Right lobe of liver (tissue), 6 donors: Measurements from ENCODE around the gene FAP. TPM values are rescaled to one million over a fixed set of nuclear protein-coding genes. Genes with fewer than 3 reads are reported as not detected.

ENCODE experiments used
- ATAC-seq, 4 donors: fragments of 200-7000 bp; cut with Tn5 transposase; one replicate each; pipeline ENCODE4 v1.9.1; 2020; ENCODE audit warnings: mild to moderate bottlenecking in 4 of 4, moderate library complexity in 4 of 4
- DNase-seq, 3 donors: peaks; one replicate each; pipeline ENCODE4 v3.0.0-alpha.2; 2020
- H3K27ac ChIP-seq, 3 donors: fragments of 200-600 bp; one replicate each; pipeline ENCODE4 v1.8.0; 2022
- H3K27me3 ChIP-seq, 2 donors: fragments of 200-600 bp; one replicate each; pipeline ENCODE4 v1.8.0; 2022
- H3K36me3 ChIP-seq, 4 donors: fragments of 200-600 bp; sonication (generic) in 1 of 4; one replicate each; pipeline versions ENCODE4 v1.5.1 to v1.8.0; 2017 to 2022; ENCODE audit warnings: control low read depth in 1 of 4
- H3K4me1 ChIP-seq, 4 donors: fragments of 200-600 bp; sonication (generic) in 1 of 4; one replicate each; pipeline versions ENCODE4 v1.5.1 to v1.8.0; 2017 to 2022; ENCODE audit warnings: control low read depth in 1 of 4
- H3K4me3 ChIP-seq, 3 donors: fragments of 200-600 bp; one replicate each; pipeline ENCODE4 v1.8.0; 2022
- H3K9me3 ChIP-seq, 4 donors: fragments of 200-600 bp; sonication (generic) in 1 of 4; one replicate each; pipeline versions ENCODE4 v1.5.1 to v1.8.0; 2017 to 2022; ENCODE audit warnings: control low read depth in 1 of 4
- POLR2A ChIP-seq: fragments of 450-650 bp; IDR thresholded peaks from one replicate; pipeline ENCODE4 v1.6.1; 2017; ENCODE audit warnings: antibody characterized with exemption, mild to moderate bottlenecking
- WGBS: methylation state at CpG from one replicate; pipeline ENCODE4 v1.1.6; 2018; ENCODE audit warnings: low coverage, low lambda C conversion rate; ENCODE audit not compliant: insufficient coverage; ENCODE audit errors: missing lambda C conversion rate; 5-methylcytosine and 5-hydroxymethylcytosine counted together
- intact Hi-C, 2 donors: fragments of 100-400 bp; cut with DNase I; formaldehyde crosslinking; loops; one replicate each; pipeline versions ENCODE4 v1.11.2 to v1.14.1; 2022
- total RNA-seq, 6 experiments: library from RNA; depleted of rRNA in 2 of 6; stranded (reverse); fragments of >200 nt in 2 of 6; fragmentation: NEBNext Ultra II Directional in 3 of 6; extraction: Animal tissue kit (Norgen Biotek cat#: 25700) in 3 of 6; gene quantifications; one replicate each; pipeline versions ENCODE4 v1.1.0 to v1.2.4, GENCODE V29; 2016 to 2023
- TF ChIP-seq, protein P1 (sequence below), 4 donors: fragments of 200-600 bp in 3 of 4; fragments of 450-650 bp in 1 of 4; IDR thresholded peaks; one replicate each; pipeline versions ENCODE4 v1.5.1 to v1.8.0; 2016 to 2022; ENCODE audit warnings: antibody characterized with exemption in 4 of 4, mild to moderate bottlenecking in 2 of 4
- donor health status: DM: no; HTN: yes; CAD: no.
- donor health status: DM: no; HTN: no; CAD: no.
- donor health status: DM: no; HTN: no; CAD: no.
- donor health status: DM: no; HTN: yes; CAD: no.
- donor health status: DM: no; HTN: yes; CAD: no.

Gene FAP
- total RNA-seq, 6 experiments from 2014 or later, result 0.22 to 0.93 (median 0.55) TPM; not detected in 2

DNA sequence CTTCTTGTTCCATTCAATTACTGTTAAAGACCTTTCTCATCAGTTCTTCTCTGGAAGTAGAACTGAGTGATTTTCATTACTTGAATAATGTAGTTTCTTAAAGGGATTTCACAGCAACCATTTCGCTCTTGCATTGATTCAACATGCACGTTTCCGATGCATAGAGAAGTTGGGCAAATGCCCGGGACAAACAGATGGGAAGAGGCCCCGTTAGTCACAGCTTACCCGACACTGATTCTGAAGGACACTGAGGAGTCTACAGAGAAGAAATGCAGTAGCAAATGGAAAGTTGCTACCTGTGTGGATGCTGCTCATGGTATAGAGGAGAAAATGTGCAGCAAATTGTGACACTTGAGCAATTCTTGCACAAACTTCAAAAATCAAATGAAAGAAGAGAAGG is 58.9 kb downstream of the FAP start:
- WGBS, result 86% methylated on average over 6 of the region's 6 CpGs
- Histone ChIP-seq H3K36me3 (no peaks in the 10 kb centered on the region), H3K9me3 (no peaks in the 10 kb centered on the region), H3K27ac (no peak overlapping the region), H3K4me1 (no peaks in the 10 kb centered on the region), H3K27me3 (no peaks in the 10 kb centered on the region), H3K4me3 (no peak overlapping the region)
- no peak for DNase-seq
- no peak for ATAC-seq
- intact Hi-C loops, result no loop called here
- TF ChIP-seq, protein P1, sequence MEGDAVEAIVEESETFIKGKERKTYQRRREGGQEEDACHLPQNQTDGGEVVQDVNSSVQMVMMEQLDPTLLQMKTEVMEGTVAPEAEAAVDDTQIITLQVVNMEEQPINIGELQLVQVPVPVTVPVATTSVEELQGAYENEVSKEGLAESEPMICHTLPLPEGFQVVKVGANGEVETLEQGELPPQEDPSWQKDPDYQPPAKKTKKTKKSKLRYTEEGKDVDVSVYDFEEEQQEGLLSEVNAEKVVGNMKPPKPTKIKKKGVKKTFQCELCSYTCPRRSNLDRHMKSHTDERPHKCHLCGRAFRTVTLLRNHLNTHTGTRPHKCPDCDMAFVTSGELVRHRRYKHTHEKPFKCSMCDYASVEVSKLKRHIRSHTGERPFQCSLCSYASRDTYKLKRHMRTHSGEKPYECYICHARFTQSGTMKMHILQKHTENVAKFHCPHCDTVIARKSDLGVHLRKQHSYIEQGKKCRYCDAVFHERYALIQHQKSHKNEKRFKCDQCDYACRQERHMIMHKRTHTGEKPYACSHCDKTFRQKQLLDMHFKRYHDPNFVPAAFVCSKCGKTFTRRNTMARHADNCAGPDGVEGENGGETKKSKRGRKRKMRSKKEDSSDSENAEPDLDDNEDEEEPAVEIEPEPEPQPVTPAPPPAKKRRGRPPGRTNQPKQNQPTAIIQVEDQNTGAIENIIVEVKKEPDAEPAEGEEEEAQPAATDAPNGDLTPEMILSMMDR (IDR thresholded peaks at IDR 0.05), result no peak
- TF ChIP-seq POLR2A, result no peak

DNA sequence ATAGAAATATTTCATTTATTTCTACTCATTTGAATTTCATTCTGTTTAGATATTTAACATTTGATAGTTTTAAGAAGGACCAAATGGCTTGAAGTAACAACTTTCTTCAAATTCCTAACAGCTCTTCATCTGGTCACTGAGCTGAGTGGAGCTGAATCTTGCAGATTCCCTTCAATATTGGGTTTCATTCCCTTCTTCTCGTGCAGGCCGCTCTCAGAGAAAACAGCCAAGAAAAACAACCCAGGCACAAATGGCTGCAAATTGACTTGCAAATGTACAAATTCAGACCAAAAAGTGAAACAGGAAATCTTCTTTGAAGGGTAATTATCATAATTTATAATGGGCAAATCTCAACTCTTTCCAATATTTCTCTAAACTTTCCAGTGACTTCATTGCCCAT is 60.9 kb downstream of the FAP start:
- Histone ChIP-seq H3K27ac (no peak overlapping the region), H3K9me3 (no peaks in the 10 kb centered on the region), H3K36me3 (no peaks in the 10 kb centered on the region), H3K4me3 (no peak overlapping the region), H3K4me1 (no peaks in the 10 kb centered on the region), H3K27me3 (no peaks in the 10 kb centered on the region)
- intact Hi-C loops, result no loop called here
- no peak for ATAC-seq
- TF ChIP-seq POLR2A, result no peak
- TF ChIP-seq, protein P1 (IDR thresholded peaks at IDR 0.05), result no peak
- 86% methylated on average over 2 of the region's 2 CpGs for WGBS
- no peak for DNase-seq

DNA sequence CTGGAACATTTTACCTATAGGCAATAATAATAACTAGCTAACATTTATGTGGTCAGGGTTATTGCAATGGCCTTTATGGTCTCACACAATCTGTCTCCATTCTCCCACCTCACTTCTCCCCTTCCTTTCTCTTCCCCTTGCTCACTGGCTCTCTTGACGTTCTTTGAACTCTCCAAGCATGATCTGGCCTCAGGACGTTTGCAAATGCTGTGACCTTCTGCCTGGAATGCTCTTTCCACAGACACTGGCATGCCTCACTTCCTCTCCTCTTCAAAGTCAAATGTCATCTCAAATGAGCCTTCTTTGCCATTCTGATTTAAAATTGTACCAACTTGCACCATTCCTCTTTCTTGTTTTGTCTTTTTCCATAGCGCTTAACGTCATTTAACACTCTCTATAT is 65.9 kb downstream of the FAP start:
- no peaks in the 10 kb centered on the region for H3K4me1 ChIP-seq
- intact Hi-C loops, result no loop called here
- H3K4me3 ChIP-seq, result no peak overlapping the region
- H3K9me3 ChIP-seq, result no peaks in the 10 kb centered on the region
- TF ChIP-seq POLR2A, result no peak
- TF ChIP-seq, protein P1 (IDR thresholded peaks at IDR 0.05), result no peak
- H3K27ac ChIP-seq, result no peak overlapping the region
- no peak for DNase-seq
- 41% methylated on average over 4 of the region's 4 CpGs for WGBS
- no peaks in the 10 kb centered on the region for H3K36me3 ChIP-seq
- H3K27me3 ChIP-seq, result no peaks in the 10 kb centered on the region
- no peak for ATAC-seq

GRCh38 chr2:162175714-162176113 is 67.5 kb downstream of the FAP start:
- Histone ChIP-seq H3K4me1 (no peaks in the 10 kb centered on the region), H3K27ac (no peak overlapping the region), H3K27me3 (no peaks in the 10 kb centered on the region), H3K4me3 (no peak overlapping the region), H3K9me3 (no peaks in the 10 kb centered on the region), H3K36me3 (no peaks in the 10 kb centered on the region)
- WGBS, result 13% methylated on average over 3 of the region's 3 CpGs
- ATAC-seq, result peak in 3 of 4 donors; percentile 16 to 98 (median 78)
- no peak for DNase-seq
- TF ChIP-seq POLR2A, result no peak
- TF ChIP-seq, protein P1 (IDR thresholded peaks at IDR 0.05), result no peak
- intact Hi-C loops, result no loop called here

DNA sequence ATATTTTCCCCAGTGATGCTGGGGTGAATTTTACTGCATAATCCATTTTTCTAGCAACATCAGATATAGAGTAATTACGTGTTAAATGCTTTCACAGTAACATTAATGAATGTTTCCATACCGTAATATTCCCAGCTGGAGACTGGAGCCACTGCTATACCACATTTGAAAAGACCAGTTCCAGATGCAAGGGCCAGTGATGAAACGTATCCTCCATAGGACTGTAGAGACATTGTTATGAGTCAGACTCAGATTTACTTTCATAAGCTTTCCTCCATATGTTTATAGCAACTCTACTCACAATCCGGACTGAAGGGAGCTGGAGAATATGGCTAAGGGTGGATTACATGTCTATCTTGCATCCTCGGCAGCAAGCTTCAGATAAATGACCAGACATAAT is 68.5 kb downstream of the FAP start:
- Histone ChIP-seq H3K27ac (no peak overlapping the region), H3K4me3 (no peak overlapping the region), H3K27me3 (no peaks in the 10 kb centered on the region), H3K4me1 (no peaks in the 10 kb centered on the region), H3K9me3 (no peaks in the 10 kb centered on the region), H3K36me3 (no peaks in the 10 kb centered on the region)
- DNase-seq, result no peak
- no peak for ATAC-seq
- TF ChIP-seq POLR2A, result no peak
- TF ChIP-seq, protein P1 (IDR thresholded peaks at IDR 0.05), result no peak
- intact Hi-C loops, result no loop called here
- WGBS, result 83% methylated on average over 5 of the region's 5 CpGs
